GM12892 (cell line): ENCODE measurements around the gene HCK.
"Not testable (repeated sequence)": the region's sequence is repeated elsewhere in the genome, so short reads cannot be mapped to it uniquely, and the experiment has no call there.

ENCODE experiments used
- DNase-seq: peaks from one replicate; pipeline ENCODE4 v3.0.0; 2011; ENCODE audit not compliant: insufficient read length
- FAIRE-seq: peaks from 2 replicates; lab custom pipeline; 2011; peaks lifted over from hg19 to GRCh38; lab: Jason Lieb, UNC
- POLR2A ChIP-seq: IDR thresholded peaks from 2 replicates; pipeline ENCODE4 v1.6.1; 2011; ENCODE audit warnings: low read depth, low read length, control low read depth
- POLR2AphosphoS5 ChIP-seq: IDR thresholded peaks from 2 replicates; pipeline ENCODE4 v1.6.1; 2011; ENCODE audit warnings: low read depth, low read length, control low read depth
- TAF1 ChIP-seq: IDR thresholded peaks from 2 replicates; pipeline ENCODE4 v1.6.1; 2011; ENCODE audit warnings: low read depth, mild to moderate bottlenecking, control low read depth, low read length, borderline replicate concordance

Gene HCK

DNA sequence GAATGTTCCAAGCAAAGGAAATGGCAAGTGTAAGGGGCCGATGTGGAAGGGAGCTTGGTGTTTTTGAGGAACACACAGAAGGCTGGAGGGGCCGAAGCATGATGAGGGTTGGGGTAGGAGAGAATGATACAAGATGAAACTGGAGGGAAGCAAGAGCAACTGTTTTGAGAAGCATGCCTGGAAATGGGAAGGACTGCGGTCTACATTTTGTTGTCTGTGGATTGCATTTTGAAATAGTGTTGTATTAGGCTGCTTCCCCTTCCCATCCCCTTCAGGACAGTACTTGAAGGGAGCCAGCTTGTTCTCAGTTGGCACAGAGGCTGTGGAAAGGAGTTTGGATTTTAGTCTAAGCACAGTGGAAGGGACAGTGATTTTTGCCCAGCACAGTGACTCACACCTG, 59.7 kb downstream of the HCK start:
- DNase-seq = no peak
- TF ChIP-seq TAF1 = no peak
- TF ChIP-seq POLR2A = no peak
- no peak for TF ChIP-seq POLR2AphosphoS5
- FAIRE-seq = no peak

DNA sequence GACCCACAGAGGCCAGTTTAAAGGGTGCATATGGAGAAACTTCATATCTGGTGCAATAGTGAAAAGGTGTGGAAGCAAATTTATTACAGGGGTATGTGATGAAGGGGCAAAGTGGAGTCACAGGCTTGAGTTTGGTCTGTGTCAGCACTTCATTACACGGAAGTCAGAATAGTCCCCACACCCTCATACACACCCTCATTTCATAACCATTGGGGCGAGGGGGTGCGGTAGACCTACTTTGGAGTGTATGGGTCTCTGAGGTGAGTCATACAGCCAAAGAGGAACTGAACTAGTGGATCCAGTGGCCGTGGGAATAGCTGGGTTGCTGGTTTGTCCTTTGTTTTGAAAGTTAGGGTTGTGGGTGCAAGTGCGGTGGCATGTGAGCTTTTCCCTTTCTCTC, 60.8 kb downstream of the HCK start:
- FAIRE-seq (no peak), DNase-seq (no peak)
- TF ChIP-seq POLR2AphosphoS5 (no peak), TAF1 (no peak), POLR2A (no peak)

DNA sequence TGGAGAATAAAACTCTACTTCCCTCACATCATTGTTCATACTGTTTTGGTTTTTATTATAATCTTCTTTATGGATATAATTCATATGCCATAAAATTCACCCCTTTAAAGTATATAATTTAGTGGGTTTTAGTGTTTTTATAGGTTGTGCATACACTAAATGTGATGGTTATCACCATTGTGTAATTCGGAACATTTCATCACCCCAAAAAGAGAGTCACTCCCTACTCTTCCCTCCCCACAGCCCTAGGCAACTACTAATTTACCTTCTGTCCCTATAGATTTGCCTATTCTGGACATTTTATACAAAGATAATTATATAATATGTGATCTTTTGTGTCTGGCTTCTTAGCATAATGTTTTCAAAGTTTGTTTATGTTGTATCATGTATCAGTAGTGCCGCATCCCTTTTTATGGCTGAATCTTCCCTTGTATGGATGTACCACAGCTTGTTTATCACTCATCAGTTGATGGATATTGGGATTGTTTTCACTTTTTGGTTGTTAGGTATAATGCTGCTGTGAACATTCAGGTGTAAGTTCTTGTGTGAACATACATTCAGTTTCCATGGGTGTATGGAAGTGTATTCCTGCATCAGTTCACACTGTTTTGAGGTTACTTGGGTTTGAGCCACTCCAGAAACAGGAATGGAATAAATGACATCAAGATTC, 61.7 kb downstream of the HCK start:
- DNase-seq (no peak), FAIRE-seq (no peak)
- no peak for TF ChIP-seq POLR2AphosphoS5
- no peak for TF ChIP-seq POLR2A
- TF ChIP-seq TAF1 = no peak

DNA sequence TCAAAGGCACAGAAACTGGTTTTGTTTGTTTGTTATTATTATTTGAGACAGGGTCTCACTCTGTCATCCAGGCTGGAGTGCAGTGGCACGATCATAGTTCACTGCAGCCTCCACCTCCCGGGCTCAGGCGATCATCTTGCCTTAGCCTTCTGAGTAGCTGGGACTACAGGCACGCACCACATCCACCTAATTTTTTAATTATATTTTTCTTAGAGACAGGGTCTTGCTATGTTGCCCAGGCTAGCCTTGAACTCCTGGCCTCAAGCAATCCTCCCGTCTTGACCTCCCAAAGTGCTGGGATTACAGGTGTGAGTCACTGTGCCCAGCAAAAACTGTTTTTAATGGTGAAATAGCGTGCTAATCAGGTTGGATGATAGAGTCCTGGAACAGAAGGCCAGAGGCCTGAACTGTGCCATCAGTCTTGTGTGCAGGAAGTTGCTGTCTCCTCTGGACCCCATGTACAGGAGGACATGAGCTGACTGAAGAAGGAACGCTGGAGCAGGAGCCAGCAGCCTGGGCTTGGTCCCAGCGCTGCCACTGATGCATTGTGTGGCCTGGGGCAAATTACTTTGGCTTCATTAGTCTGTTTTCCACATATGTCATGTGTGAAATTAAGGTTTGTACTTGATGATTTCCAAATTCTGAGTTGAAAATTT, 62.4 kb downstream of the HCK start:
- no peak for FAIRE-seq
- DNase-seq = no peak
- TF ChIP-seq POLR2AphosphoS5 (no peak), TAF1 (no peak), POLR2A (no peak)

DNA sequence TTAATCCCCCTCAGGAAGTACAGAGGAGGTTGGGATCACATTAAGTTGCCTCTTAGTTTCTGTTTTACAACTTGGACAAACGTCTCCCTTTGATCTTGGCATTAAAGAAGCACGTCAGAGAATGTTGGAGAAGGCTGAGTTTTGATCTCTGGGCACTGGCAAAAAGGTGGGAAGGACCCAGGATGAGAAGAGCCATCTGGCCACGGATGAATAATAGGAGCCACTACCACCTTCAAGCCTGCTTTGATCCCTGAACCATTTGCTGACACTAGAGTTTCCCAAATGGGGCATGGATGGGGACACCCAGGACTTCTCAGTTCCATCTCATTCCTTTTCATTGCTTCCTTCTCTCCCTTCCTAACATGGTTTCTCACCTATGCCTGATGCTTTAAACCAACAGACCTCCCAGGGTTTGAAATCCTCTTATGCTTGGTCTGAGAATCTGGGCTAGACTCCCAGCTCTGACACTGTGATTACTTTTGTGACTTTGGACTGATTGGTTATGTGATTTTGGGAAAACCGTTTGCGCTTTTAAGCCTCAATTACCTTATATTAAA, 63.2 kb downstream of the HCK start:
- TF ChIP-seq POLR2AphosphoS5 (no peak), TAF1 (no peak), POLR2A (no peak)
- FAIRE-seq (no peak), DNase-seq (no peak)

DNA sequence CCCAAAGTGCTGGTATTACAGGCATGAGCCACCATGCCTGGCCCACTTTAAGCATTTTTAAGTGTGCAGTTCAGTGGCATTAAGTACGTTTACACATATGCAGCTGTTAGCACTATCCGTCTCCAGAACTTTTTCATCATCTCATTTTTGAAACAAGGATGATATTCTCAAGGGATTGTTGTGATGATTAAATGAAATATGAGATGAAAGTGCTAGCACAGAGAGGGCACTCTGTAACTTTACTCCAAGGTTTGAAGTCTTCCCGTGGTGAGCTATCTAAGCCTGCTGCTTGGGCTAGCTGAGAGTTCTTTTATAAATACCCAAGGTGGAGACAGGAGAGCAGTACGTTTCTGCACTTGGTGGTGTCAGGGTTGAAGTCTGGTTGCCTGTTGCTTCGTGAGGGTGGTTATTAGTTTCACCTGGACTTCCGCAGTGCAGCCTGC, 64.1 kb downstream of the HCK start:
- no peak for DNase-seq
- TF ChIP-seq POLR2AphosphoS5 (no peak), POLR2A (no peak), TAF1 (no peak)
- FAIRE-seq = no peak

DNA sequence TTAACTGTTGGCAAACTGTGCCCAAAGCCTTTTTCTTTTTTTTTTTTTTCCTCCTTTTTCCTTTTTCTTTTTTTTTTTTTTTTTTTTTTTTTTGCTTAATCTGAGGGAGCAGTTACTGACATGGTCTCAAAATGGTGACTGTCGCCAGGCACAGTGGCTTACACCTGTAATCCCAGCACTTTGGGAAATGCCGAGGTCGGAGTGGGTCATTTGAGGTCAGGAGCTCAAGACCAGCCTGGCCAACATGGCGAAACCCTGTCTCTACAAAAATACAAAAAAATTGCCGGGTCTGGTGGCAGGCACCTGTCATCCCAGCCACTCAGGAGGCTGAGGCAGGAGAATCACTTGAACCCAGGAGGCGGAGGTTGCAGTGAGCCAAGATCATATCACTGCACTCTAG, 64.8 kb downstream of the HCK start:
- DNase-seq, FAIRE-seq: not testable (repeated sequence)

DNA sequence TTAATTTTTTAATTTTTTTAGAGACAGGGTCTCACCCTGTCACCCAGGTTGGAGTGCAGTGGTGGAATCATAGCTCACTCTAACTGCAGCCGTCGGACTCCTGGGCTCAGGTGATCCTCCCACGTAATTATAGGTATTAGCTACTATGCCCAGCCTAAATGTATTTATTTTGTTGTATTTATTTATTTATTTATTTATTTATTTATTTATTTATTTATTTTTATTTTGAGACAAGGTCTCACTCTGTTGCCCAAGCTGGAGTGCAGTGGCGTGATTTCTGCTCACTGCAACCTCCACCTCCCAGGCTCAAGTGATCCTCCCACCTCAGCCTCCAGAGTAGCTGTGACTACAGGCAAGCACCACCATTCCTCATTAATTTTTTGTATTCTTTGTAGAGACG, 66.4 kb downstream of the HCK start:
- DNase-seq, FAIRE-seq: not testable (repeated sequence)

DNA sequence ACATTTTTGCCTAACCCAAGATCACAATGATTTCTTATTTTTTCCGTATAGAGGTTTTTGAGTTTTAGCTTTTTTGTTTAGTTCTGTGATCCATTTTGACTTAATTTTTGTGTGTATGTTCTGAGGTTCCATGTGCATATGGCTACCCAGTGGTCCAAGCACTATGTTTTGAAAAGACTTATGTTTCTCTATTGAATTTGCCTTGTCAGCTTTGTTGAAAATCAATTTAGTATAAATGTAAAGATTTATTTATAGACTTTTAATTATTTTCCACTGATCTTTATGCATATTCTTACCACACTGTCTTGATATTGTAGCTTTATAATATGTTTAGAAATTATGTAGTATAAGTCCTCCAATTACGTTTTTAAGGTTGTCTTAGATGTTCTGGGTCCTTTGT, 67.7 kb downstream of the HCK start:
- no peak for FAIRE-seq
- no peak for DNase-seq
- TF ChIP-seq POLR2AphosphoS5 (no peak), TAF1 (no peak), POLR2A (no peak)

DNA sequence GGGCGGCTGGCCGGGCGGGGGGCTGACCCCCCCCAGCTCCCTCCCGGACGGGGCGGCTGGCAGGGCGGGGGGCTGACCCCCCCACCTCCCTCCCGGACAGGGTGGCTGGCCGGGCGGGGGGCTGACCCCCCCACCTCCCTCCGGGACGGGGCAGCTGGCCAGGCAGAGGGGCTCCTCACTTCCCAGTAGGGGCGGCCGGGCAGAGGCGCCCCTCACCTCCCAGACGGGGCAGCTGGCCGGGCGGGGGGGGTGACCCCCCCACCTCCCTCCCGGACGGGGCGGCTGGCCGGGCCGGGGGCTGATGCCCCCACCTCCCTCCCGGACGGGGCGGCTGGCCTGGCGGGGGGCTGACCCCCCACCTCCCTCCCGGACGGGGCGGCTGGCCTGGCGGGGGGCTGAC, 69.9 kb downstream of the HCK start:
- not testable (repeated sequence) for FAIRE-seq, DNase-seq

DNA sequence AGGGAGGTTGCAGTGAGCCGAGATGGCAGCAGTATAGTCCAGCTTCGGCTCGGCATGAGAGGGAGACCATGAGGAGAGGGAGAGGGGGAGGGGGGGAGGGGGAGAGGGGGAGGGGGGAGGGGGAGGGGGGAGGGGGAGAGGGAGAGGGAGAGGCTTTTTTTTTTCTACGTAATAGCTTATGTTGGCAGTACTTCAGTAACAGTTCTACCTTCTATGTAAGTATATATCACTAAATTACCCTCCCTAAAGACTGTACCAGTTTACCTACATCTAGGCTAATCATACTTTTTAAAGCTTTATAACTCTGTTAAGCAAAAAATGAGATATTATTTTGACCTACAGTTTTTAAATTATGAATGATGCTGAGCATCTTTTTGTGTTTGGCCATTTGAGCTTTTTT, 71.0 kb downstream of the HCK start:
- no peak for TF ChIP-seq POLR2A
- TF ChIP-seq POLR2AphosphoS5 = no peak
- no peak for TF ChIP-seq TAF1
- DNase-seq (no peak), FAIRE-seq (no peak)

DNA sequence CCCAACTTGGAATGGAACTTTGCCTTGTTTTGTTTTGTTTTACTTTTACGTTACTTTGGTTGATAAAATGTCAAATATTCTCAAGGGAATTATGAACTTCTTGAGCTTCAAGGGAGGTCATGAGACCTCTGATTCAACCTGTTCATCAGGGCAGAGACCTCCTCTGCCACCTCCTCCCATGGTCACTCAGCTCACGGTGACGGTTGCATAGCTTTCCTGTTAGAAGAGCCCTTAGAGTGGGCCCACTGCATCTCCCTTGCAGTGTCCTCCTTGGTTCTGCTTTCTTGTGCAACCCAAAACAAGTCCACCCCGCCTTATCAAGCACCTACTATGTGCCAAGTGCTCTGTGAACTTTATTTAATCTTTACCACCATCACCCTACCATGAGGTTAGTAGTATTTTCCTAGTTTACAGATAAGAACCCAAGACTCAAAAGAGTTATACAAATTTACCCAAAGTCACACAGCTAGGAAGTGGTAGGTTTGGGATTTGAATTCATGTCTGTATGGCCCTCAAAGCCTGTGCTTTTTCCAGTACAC, 72.9 kb downstream of the HCK start:
- FAIRE-seq (no peak), DNase-seq (no peak)
- TF ChIP-seq POLR2AphosphoS5 = no peak
- no peak for TF ChIP-seq POLR2A
- TF ChIP-seq TAF1 = no peak

DNA sequence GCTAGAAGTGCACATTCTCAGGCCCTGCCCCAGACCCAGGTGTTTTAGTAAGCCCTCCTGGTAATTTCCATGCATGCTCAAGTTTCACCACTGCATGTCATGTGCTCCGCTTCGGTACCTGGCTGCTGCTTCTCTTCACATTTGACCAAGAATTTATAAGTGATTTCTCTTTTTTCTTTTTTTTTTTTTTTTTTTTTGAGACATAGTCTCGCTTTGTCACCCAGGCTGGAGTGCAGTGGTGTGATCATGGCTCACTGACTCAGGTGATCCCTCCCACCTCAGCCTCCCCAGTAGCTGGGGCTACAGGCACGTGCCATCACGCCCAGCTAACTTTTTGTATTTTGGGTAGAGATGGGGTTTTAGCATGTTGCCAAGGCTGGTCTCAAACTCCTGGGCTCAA, 73.5 kb downstream of the HCK start:
- TF ChIP-seq POLR2AphosphoS5 (no peak), POLR2A (no peak), TAF1 (no peak)
- FAIRE-seq (no peak), DNase-seq (no peak)
